ENCODE results near the gene PLAAT5. TPM values are rescaled to one million over a fixed set of nuclear protein-coding genes. Genes with fewer than 3 reads are reported as not detected.
"Not testable (repeated sequence)": the region's sequence is repeated elsewhere in the genome, so short reads cannot be mapped to it uniquely, and the experiment has no call there.

PLAAT5 gene
- not detected in 2 replicates for total RNA-seq

- intact Hi-C loops (cut with micrococcal nuclease) = no loop called here
These were observed at the start of gene PLAAT5 for GRCh38 chr11:63490551-63491239. Gene PLAAT5 (minus strand): TSS chr11:63491167. CDS start chr11:63491034, 133 bp downstream.

GRCh38 chr11:63537293-63538101 is 46.5 kb upstream of the PLAAT5 start:
- intact Hi-C loops (cut with micrococcal nuclease) = loop anchor here (2.0 kb wide), 2 partner anchors 59 to 97 kb away; no protein-coding TSS in a partner anchor

GRCh38 chr11:63536669-63537292 is 45.8 kb upstream of the PLAAT5 start, which contains the start of gene PLAAT4:
Gene PLAAT4 (plus strand): TSS chr11:63536808. CDS start chr11:63536869, 61 bp downstream.
- intact Hi-C loops (cut with micrococcal nuclease) = loop anchor here (1.0 to 2.0 kb wide), 4 partner anchors 17 to 98 kb away; no protein-coding TSS in a partner anchor

GRCh38 chr11:63535734-63536133 is 44.8 kb upstream of the PLAAT5 start:
- intact Hi-C loops (cut with micrococcal nuclease) = loop anchor here (1.0 to 2.0 kb wide), 4 partner anchors 18 to 99 kb away; no protein-coding TSS in a partner anchor

- intact Hi-C loops (cut with micrococcal nuclease) = loop anchor here (1.0 kb wide), 1 partner anchor 11 kb away; no protein-coding TSS in a partner anchor
These were observed 44.0 kb upstream of the PLAAT5 start for GRCh38 chr11:63534895-63535461.

GRCh38 chr11:63534076-63534475 is 43.1 kb upstream of the PLAAT5 start:
- intact Hi-C loops (cut with micrococcal nuclease) = loop anchor here (1.0 kb wide), 1 partner anchor 10 kb away; no protein-coding TSS in a partner anchor

- intact Hi-C loops (cut with micrococcal nuclease) = loop anchor here (1.0 kb wide), 1 partner anchor 54 kb away; no protein-coding TSS in a partner anchor
These were observed 42.0 kb upstream of the PLAAT5 start for GRCh38 chr11:63532799-63533475.

- intact Hi-C loops (cut with micrococcal nuclease) = loop anchor here (1.0 kb wide), 1 partner anchor 53 kb away; no protein-coding TSS in a partner anchor
These were observed 41.1 kb upstream of the PLAAT5 start for GRCh38 chr11:63532117-63532516.

GRCh38 chr11:63531074-63531792 is 40.3 kb upstream of the PLAAT5 start:
- intact Hi-C loops (cut with micrococcal nuclease) = loop anchor here (1.0 kb wide), 3 partner anchors 36 to 140 kb away; partner anchors contain the start of gene ATL3

- intact Hi-C loops (cut with micrococcal nuclease) = no loop called here
These were observed 39.1 kb upstream of the PLAAT5 start for GRCh38 chr11:63530021-63530420.

GRCh38 chr11:63529373-63529772 is 38.4 kb upstream of the PLAAT5 start:
- intact Hi-C loops (cut with micrococcal nuclease) = not testable (repeated sequence)

- intact Hi-C loops (cut with micrococcal nuclease) = not testable (repeated sequence)
These were observed 37.8 kb upstream of the PLAAT5 start for GRCh38 chr11:63528729-63529278.

- intact Hi-C loops (cut with micrococcal nuclease) = not testable (repeated sequence)
These were observed 37.2 kb upstream of the PLAAT5 start for GRCh38 chr11:63528156-63528555.

- intact Hi-C loops (cut with micrococcal nuclease) = no loop called here
These were observed 36.7 kb upstream of the PLAAT5 start for GRCh38 chr11:63527667-63528066.

GRCh38 chr11:63523151-63523550 is 32.2 kb upstream of the PLAAT5 start:
- intact Hi-C loops (cut with micrococcal nuclease) = no loop called here

- intact Hi-C loops (cut with micrococcal nuclease) = no loop called here
These were observed 30.9 kb upstream of the PLAAT5 start for GRCh38 chr11:63521896-63522295.

GRCh38 chr11:63520606-63521170 is 29.7 kb upstream of the PLAAT5 start:
- intact Hi-C loops (cut with micrococcal nuclease) = no loop called here

- intact Hi-C loops (cut with micrococcal nuclease) = no loop called here
These were observed 27.6 kb upstream of the PLAAT5 start for GRCh38 chr11:63518548-63518947.

GRCh38 chr11:63517156-63517555 is 26.2 kb upstream of the PLAAT5 start:
- intact Hi-C loops (cut with micrococcal nuclease) = no loop called here

Measured in T-helper 1 cell treated with Interleukin-12 subunit alpha and Interleukin-12 subunit beta and Interleukin-4 antibody, amounts not matched to agents 30 ng/mL and 1 ng/mL, for 36 hours (primary cell).